ENCODE data around the gene TLR2.
"Not testable (repeated sequence)": the region's sequence is repeated elsewhere in the genome, so short reads cannot be mapped to it uniquely, and the experiment has no call there.

The TLR2 gene

GRCh38 chr4:153661215-153661822 lies 22.8 kb upstream of the TLR2 start:
- no peak for DNase-seq (ENCODE audit: low read depth in 2 of 2, low spot score in 1 of 2)

GRCh38 chr4:153661908-153662307 lies 22.2 kb upstream of the TLR2 start:
- no peak for DNase-seq (ENCODE audit: low read depth in 2 of 2, low spot score in 1 of 2)

- no peak for DNase-seq (ENCODE audit: low read depth in 2 of 2, low spot score in 1 of 2)
Measured at GRCh38 chr4:153663667-153664066, 20.4 kb upstream of the TLR2 start.

- not testable (repeated sequence) for DNase-seq (ENCODE audit: low read depth in 2 of 2, low spot score in 1 of 2)
Measured at GRCh38 chr4:153666505-153666904, 17.6 kb upstream of the TLR2 start.

GRCh38 chr4:153668647-153669046 lies 15.4 kb upstream of the TLR2 start:
- DNase-seq (ENCODE audit: low read depth in 2 of 2, low spot score in 1 of 2): no peak

- DNase-seq (ENCODE audit: low read depth in 2 of 2, low spot score in 1 of 2): no peak
Measured at GRCh38 chr4:153669838-153670237, 14.2 kb upstream of the TLR2 start.

- no peak for DNase-seq (ENCODE audit: low read depth in 2 of 2, low spot score in 1 of 2)
Measured at GRCh38 chr4:153676486-153676885, 7.6 kb upstream of the TLR2 start.

GRCh38 chr4:153676984-153677383 lies 7.1 kb upstream of the TLR2 start:
- DNase-seq (ENCODE audit: low read depth in 2 of 2, low spot score in 1 of 2): no peak

GRCh38 chr4:153679486-153679885 lies 4.6 kb upstream of the TLR2 start:
- no peak for DNase-seq (ENCODE audit: low read depth in 2 of 2, low spot score in 1 of 2)

GRCh38 chr4:153683763-153684181 lies 308 bp upstream of the TLR2 start:
- DNase-seq (ENCODE audit: low read depth in 2 of 2, low spot score in 1 of 2): no peak

GRCh38 chr4:153684971-153685371 lies 891 bp downstream of the TLR2 start:
- DNase-seq (ENCODE audit: low read depth in 2 of 2, low spot score in 1 of 2): no peak

- no peak for DNase-seq (ENCODE audit: low read depth in 2 of 2, low spot score in 1 of 2)
Measured at GRCh38 chr4:153704522-153704921, 20.4 kb downstream of the TLR2 start.

GRCh38 chr4:153705743-153706468 lies 21.8 kb downstream of the TLR2 start:
- no peak for DNase-seq (ENCODE audit: low read depth in 2 of 2, low spot score in 1 of 2)

- no peak for DNase-seq (ENCODE audit: low read depth in 2 of 2, low spot score in 1 of 2)
Measured at GRCh38 chr4:153706519-153706918, 22.4 kb downstream of the TLR2 start.

- DNase-seq (ENCODE audit: low read depth in 2 of 2, low spot score in 1 of 2): no peak
Measured at GRCh38 chr4:153710681-153711080, 26.6 kb downstream of the TLR2 start.

GRCh38 chr4:153713866-153714646 lies 30.0 kb downstream of the TLR2 start:
- DNase-seq (ENCODE audit: low read depth in 2 of 2, low spot score in 1 of 2): no peak

GRCh38 chr4:153722036-153722435 lies 38.0 kb downstream of the TLR2 start:
- no peak for DNase-seq (ENCODE audit: low read depth in 2 of 2, low spot score in 1 of 2)

GRCh38 chr4:153724606-153725005 lies 40.5 kb downstream of the TLR2 start:
- DNase-seq (ENCODE audit: low read depth in 2 of 2, low spot score in 1 of 2): no peak

GRCh38 chr4:153725136-153725830 lies 41.2 kb downstream of the TLR2 start:
- DNase-seq (ENCODE audit: low read depth in 2 of 2, low spot score in 1 of 2): no peak

GRCh38 chr4:153725831-153726154 lies 41.7 kb downstream of the TLR2 start:
- no peak for DNase-seq (ENCODE audit: low read depth in 2 of 2, low spot score in 1 of 2)

- no peak for DNase-seq (ENCODE audit: low read depth in 2 of 2, low spot score in 1 of 2)
Measured at GRCh38 chr4:153728151-153728550, 44.1 kb downstream of the TLR2 start.

GRCh38 chr4:153728660-153729059 lies 44.6 kb downstream of the TLR2 start:
- DNase-seq (ENCODE audit: low read depth in 2 of 2, low spot score in 1 of 2): no peak
